Activated gamma-delta T cell (primary cell): ENCODE data around the gene LHFPL4.
"Not testable (repeated sequence)": the region's sequence is repeated elsewhere in the genome, so short reads cannot be mapped to it uniquely, and the experiment has no call there.

Experiments
- DNase-seq: peaks from one replicate; lab custom pipeline; 2025; lab: John Stamatoyannopoulos, UW
- total RNA-seq, 2 donors: gene quantifications; one replicate each; lab custom pipeline; 2026; lab: John Stamatoyannopoulos, UW

LHFPL4 gene
- total RNA-seq = 0 to 0.04 reads per million in 2 donors

DNA sequence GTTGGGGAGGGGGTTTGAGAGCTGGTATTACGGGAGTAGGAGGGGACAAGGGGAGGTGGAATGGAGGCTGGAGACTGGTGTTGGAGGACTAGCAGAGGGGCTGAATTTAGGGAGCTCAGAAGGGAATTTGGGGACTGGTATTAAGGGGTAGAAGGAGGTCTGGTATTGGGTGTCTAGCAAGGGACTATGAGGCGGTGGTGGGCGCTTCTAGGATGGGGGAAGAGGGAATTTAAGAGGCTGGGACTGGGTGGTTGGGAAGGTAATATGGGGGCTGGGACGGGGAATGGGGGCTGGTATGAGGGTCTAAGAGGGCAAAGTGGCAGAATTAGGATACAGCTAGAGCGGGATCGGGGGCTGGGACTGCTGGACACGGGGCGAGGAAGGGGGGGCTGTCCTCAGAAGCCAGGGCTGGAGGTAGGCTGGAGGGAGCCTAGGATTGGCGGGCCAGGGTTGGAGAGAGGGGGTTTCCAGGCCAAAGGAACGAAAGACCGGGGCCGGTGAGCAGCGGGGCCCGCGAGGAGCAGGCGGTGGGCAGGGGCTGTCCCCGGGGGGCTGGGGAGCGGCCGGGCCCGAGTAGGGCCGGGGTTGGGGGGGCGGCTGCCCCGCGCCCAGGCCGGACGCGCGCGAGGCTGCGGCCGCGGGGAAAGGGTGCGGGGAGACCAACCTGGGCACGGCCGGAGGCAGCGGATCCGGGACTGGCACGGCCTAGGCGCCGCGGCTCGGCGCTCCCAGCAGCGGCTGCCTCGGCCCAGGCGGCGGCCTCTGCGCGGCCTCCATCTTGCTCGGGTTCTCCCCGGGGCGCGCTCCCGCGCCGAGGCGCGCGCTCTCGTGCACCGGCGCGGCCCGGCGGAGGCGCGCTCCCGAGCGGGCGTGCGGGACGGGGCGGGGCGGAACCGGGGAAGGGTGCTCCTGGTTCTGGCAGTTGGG, at the start of gene LHFPL4:
LHFPL4 (minus strand) TSS at position 802 of the 927 bp plus-strand sequence. CDS start 1,143 bp downstream, outside the sequence.
- no peak for DNase-seq

GRCh38 chr3:9602620-9603019, 49.0 kb upstream of the LHFPL4 start:
- DNase-seq = no peak

- not testable (repeated sequence) for DNase-seq
These were observed 47.5 kb upstream of the LHFPL4 start for GRCh38 chr3:9601006-9601581.

- no peak for DNase-seq
These were observed 47.0 kb upstream of the LHFPL4 start for GRCh38 chr3:9600597-9600996.

GRCh38 chr3:9598783-9599387, 45.3 kb upstream of the LHFPL4 start:
- no peak for DNase-seq

- no peak for DNase-seq
These were observed 42.3 kb upstream of the LHFPL4 start for GRCh38 chr3:9595877-9596276.

DNA sequence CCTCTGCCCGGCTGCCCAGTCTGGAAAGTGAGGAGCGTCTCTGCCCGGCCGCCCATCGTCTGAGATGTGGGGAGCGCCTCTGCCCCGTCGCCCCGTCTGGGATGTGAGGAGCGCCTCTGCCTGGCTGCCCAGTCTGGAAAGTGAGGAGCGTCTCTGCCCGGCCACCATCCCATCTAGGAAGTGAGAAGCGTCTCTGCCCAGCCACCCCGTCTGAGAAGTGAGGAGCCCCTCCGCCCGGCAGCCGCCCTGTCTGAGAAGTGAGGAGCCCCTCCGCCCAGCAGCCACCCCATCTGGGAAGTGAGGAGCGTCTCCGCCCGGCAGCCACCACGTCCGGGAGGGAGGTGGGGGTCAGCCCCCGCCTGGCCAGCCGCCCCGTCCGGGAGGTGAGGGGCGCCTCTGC, 38.2 kb upstream of the LHFPL4 start:
- not testable (repeated sequence) for DNase-seq

GRCh38 chr3:9590282-9590791, 36.7 kb upstream of the LHFPL4 start:
- no peak for DNase-seq

DNA sequence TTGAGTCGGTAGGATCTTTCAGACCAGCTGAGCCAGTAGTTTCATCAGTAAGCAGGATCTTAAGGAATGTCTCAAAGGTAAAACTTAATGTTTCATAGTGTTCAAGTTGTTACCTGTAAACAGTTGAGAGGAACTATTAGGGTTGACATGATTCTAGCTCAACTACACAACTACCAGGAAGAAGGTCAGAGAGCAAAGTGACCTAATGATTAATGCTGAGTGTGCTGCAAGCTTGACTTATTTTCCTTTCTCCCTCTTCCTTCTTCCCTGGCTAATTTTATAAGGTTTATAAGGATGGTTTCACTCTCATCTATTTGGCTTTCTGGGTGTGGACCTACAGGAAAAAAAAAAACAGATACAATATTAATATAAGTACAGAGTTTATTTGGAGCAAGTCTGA, 30.2 kb upstream of the LHFPL4 start:
- no peak for DNase-seq

DNA sequence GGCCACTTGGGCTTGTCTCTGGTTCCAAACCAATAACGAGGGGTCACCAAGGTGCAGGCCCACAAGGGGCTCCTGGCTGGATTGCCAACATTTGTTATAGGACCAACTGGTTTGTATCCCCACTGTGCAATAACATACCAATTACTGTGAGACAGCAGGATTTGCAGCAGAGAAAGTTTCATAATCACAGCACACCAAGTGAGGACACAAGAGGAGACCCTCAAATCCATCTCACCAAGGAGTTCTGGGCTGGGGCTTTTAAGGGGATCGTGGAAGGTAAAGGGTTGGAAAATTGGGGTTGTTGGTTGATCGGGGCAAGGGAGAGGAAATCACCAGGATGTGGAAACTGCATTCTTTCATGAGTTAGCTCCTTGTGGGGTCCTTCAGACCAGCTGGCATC, 29.7 kb upstream of the LHFPL4 start:
- DNase-seq = no peak

DNA sequence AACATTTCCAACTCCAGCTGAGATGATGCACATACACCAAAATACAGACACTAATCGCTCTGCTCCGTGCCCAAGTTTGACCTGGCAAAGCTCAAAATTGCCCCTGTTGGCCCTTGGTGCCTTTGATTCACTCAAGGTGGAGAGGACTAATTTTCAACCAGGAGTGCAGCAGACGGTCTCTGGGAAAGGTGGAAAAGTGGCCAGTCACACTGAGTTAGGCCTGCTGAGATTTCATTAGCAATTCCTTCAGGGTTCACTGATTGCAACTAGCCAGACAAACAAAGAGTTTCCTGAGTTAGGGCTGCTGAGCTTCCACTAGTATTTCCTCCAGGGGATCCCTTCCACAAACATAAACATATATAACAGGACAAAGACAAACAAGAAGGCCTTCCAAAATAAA, 28.7 kb upstream of the LHFPL4 start:
- no peak for DNase-seq

DNA sequence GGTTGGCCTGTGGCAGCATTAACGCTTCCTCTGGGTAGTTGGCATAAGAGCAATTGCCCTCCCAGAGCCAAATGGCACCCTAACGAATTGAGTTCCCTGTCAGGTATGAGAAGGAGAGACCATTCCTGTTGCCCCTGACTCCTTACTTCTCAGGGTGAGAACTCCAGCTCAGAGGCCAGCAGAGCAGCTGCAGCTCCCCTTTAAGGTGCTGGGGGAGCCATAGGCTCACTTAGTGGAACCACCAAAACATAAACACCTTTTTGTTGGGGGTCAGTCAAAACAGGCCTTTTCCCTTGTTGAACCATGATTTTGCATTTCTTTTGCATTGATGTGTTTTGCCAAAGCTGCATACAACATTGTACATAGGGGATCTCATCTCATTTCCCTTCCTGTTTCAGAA, 28.1 kb upstream of the LHFPL4 start:
- DNase-seq = no peak

GRCh38 chr3:9569054-9569453, 15.4 kb upstream of the LHFPL4 start:
- DNase-seq = no peak

- DNase-seq = no peak
These were observed 11.7 kb upstream of the LHFPL4 start for GRCh38 chr3:9565316-9565715.

GRCh38 chr3:9563851-9564250, 10.2 kb upstream of the LHFPL4 start:
- DNase-seq = no peak

GRCh38 chr3:9560056-9560455, 6.4 kb upstream of the LHFPL4 start:
- not testable (repeated sequence) for DNase-seq

DNA sequence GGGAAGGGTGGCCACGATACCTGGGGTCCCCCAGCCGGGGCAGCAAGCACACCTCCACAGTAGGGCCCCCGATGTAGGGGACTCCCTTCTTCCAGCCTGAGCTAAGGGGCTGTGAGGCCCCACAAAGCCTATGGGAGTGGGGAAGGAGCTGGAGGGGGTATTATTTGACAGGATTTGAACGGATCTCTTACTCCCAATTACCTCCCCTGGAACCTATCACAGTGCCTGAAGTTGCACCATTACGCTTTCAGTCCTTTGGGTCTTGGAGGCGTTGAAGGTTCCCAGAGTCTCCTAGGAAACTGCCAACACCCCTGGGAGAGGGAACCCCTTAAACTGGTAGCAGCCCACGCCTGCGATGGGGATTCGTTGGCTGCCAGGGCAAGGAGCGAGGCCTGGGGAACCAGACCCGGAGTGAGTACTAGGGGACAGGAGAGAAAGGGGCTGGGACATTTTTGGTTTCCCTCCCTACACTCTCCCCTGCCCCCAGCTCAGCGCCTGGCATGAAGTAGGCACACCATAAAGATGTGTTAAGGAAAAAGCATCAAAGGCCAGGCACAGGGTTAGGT, 409 bp upstream of the LHFPL4 start:
- no peak for DNase-seq

DNA sequence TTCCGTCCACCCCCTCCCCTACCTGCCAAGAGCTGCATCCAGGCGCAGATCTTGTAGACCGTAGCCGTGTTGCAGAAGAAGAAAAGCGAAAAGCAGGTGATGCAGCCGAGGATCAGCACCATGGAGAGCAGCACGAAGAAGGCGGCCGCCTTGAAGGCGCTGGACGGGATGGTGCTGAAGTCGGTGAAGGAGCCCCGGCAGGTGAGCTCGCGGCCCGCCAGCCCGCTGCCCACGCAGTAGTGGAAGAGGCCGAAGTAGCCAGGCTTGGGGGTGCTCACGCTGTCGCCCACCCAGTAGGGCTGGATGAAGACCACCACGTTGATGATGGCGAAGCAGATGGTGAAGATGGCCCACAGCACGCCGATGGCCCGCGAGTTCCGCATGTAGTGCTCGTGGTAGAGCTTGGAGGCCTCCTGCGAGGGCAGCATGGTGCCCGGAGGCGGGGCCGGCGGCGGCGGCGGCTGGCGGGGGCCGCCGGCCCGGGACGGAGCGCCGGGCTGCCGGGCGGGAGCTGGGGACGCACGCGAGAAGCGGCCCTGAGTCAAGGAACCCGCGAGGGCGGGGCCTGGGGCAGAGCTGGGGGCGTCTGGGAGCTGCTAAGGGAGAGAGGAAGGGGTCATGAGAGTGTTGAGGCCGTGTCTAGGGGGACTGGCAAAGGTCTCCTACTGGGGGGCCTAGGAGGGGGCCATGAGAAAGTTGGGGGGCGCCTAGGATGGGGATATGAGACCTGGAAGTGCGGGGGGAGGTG, 1.2 kb downstream of the LHFPL4 start:
- no peak for DNase-seq

GRCh38 chr3:9550999-9551398, 2.6 kb downstream of the LHFPL4 start:
- no peak for DNase-seq

DNA sequence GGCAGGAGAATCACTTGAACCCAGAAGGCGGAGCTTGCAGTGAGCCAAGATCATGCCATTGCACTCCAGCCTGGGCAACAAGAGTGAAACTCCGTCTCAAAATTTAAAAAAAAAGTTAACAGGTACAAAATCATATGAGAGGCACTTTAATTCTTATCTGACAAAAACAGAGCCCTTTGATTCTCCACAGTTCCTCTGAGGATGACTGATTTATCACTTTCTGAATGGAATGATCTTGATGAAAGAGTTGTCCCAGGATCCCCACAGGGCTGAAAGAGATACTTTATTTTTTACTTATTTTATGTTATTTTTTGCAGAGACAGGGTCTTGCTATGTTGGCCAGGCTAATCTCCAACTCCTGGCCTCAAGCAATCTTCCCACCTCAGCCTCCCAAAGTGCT, 4.0 kb downstream of the LHFPL4 start:
- no peak for DNase-seq

DNA sequence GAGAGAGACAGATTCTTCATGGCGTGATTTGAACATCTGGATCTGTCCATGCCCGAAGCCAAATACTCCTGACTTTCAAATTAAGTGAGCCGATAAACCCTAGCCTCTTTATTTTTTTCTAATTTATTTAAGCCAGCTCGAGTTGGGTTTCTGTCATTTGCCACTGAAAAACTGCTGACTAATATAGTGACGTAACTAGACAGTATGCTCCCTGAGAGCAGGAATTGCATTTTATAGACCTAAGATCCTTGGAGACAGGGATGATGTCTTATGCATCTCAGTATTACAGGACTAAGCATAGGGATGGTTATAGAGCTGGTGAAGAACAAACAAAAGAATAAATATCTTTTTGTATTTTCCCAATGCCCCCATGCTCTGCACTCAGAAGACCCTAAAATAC, 4.6 kb downstream of the LHFPL4 start:
- no peak for DNase-seq

- DNase-seq = no peak
These were observed 11.4 kb downstream of the LHFPL4 start for GRCh38 chr3:9542182-9542581.
